GM21360 (cell line): ENCODE data around the gene CTNND2.

ENCODE experiments used
- ATAC-seq: cut with Tn5 transposase; IDR thresholded peaks from one replicate; pipeline ENCODE4 v1.9.1; 2021; ENCODE audit warnings: mild to moderate bottlenecking, moderate library complexity; ENCODE audit not compliant: unreplicated experiment

Gene CTNND2

GRCh38 chr5:11531811-11532555 is 372.3 kb downstream of the CTNND2 start:
- ATAC-seq: no peak

DNA sequence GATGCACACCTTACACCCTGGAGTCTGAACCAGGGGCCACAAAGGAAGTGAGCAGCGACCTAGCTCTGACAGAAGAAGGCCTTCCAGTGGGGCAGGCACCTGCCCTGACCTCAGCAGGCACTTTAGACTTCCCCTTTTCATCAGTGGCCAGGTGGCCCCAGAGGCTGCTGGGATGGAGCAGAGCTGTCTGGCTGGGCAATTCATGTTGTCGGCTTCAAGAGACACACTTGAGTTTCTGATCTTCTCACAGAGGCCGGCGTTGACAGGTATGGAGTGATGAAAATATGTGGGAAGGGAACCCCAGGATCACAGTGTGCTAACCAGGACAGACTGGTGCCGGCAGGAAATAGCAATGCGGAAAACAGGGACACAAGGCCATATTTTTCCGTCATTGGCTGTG is 375.5 kb downstream of the CTNND2 start:
- ATAC-seq: no peak

GRCh38 chr5:11527652-11528349 is 376.4 kb downstream of the CTNND2 start:
- ATAC-seq: no peak

GRCh38 chr5:11525020-11525419 is 379.2 kb downstream of the CTNND2 start:
- ATAC-seq: no peak

- no peak for ATAC-seq
Observed at GRCh38 chr5:11524188-11524587, 380.1 kb downstream of the CTNND2 start.

DNA sequence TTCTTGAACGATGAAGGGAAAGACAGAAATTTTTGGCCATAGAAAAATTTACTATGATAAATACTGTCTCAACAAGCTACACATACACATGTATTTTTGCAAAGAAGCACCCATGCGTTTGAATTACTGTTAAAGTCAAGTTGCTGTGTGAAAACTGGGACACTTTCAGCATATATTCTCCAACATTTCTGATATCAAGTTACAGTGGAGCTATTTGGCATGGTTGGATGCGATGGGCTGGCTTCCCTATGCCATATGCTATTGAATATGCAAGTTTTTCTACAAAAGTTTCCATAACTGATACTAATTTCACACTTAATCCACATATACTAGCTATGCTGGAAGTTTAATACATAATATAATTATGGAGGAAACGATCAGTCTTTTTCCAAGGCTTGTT is 381.4 kb downstream of the CTNND2 start:
- no peak for ATAC-seq

GRCh38 chr5:11520241-11520930 is 383.9 kb downstream of the CTNND2 start:
- ATAC-seq: no peak

DNA sequence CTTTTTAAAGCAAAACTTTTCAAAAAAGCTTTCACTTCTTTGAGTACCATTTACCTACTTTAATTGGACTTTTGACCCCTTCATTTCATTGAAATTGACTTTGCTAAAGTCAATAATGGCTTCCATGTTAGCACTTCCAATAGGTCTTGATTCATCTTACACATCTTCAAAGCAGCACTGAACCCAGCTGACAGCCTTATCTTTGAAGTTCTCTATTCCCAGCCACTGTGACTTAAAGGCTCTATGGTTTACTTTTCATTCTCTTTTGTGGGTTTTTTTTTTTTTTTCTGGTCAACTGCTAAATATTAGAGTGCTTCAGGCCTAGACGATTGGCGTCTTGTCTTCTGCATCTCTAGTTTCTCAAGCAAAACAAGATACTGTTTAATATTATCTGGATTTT is 385.0 kb downstream of the CTNND2 start:
- no peak for ATAC-seq

GRCh38 chr5:11518676-11519075 is 385.6 kb downstream of the CTNND2 start:
- no peak for ATAC-seq

- ATAC-seq: no peak
Observed at GRCh38 chr5:11514705-11515432, 389.4 kb downstream of the CTNND2 start.

GRCh38 chr5:11511878-11512277 is 392.4 kb downstream of the CTNND2 start:
- ATAC-seq: no peak

DNA sequence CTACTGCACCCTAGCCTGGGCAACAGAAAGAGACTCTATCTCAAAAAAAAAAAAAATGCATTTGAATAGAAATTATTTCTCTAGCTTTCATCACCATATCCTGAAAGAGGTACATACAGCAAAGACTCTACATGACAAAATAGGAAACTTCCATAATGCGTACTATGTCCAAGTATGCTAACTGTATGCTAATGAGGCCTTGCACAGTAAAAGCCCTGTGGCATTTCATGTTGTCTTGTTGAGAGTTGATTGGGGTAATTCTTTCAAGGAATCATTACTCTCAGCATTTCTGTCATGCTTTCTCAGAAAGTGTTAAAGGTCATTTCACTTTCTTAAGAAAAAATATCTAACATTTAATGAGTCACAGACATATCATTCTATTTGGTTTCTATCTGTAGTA is 393.4 kb downstream of the CTNND2 start:
- no peak for ATAC-seq

DNA sequence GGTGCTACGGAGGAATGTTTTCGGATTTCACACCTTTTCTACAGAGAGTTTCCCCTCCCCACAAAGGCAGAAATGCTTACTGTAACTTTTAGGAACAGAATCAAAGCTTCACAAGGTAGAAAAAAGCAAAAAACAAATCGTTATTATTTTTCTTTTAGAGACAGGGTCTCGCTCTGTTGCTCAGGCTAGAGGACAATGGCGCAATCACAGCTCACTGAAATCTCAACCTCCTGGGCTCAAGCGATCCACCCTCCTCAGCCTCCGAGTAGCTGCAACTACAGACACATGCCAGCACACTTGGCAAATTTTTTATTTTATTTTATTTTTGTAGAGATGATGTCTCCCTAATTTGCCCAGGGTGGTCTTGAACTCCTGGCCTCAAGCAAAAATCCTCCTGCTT is 394.5 kb downstream of the CTNND2 start:
- no peak for ATAC-seq

DNA sequence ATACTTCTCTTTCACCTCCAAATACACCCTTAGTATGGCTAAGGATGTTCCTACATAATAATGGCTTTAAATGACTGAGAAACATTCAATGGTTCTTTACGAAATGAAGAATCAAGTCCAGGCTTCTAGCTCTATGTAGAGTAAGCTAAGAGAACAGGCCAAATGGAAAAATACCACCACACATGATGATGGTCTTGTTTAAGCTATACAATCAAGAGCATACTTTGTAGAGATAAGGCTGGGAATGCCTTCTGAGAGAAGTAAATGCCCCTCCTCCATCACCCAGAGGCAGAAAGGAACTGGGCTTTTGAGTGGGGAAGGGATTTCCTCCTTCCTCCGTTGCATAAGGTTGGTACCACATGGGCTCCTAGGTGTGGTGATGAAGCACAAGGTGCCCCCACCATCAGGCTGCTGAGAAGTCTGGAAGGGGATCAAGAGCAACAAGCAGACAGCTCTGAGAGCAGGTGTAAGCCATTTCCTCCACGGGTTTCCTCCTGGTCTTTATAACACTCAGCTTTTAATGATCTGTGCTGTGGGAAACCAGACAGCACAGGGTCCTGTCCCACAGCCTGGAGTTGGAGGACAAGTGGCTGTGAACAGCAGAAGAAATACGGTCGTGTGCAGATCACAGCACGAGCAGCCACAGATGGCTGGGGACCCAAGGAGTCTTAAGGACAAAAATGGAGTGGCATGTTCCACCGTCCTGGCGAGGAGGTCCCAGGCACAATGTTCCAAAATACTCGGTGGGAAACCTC is 396.9 kb downstream of the CTNND2 start:
- ATAC-seq: no peak

DNA sequence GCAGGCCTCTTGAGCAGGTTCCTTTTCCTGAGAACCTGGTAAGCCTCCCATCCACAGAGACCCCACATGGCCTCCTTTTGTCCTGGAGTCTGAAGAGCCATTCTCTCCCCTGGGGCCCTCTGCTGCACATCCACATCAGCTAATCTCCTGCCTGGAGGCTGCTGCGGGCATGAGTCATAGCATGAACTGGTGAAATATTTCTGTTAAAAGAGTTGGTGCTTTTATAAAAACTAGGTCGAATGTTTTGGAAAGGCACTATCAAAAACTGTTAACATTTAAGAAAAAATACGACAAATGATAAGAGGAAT is 399.4 kb downstream of the CTNND2 start:
- no peak for ATAC-seq

- ATAC-seq: no peak
Observed at GRCh38 chr5:11504065-11504885, 400.0 kb downstream of the CTNND2 start.

- no peak for ATAC-seq
Observed at GRCh38 chr5:11502783-11503182, 401.5 kb downstream of the CTNND2 start.

DNA sequence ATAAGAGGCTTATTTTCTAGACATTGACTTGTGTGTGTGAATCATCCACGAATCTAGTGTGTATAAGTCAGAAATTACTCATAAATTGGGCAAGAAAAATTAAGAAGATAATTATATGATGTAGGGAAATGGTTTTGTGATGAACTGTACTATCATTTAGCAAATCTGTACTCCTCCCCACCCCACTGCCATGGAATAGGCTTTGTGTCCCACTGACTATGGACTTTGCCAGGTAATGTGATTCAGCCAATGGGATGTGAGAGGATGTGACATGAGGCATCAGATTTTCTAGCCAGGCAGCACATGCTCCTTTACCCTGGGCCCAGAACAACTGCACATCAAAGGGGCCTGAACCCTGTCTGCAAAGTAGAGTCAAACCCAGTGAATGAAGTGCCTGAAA is 406.6 kb downstream of the CTNND2 start:
- no peak for ATAC-seq

GRCh38 chr5:11496137-11496719 is 408.0 kb downstream of the CTNND2 start:
- ATAC-seq: no peak

GRCh38 chr5:11494340-11494739 is 409.9 kb downstream of the CTNND2 start:
- ATAC-seq: no peak
